K562 (cell line): Measurements from ENCODE around the gene NLRP6. TPM values are rescaled to one million over a fixed set of nuclear protein-coding genes. Genes with fewer than 3 reads are reported as not detected.

ENCODE experiments used
- BDP1 ChIP-seq: IDR thresholded peaks from 3 replicates; pipeline ENCODE4 v1.6.1; 2011; ENCODE audit not compliant: insufficient read length, insufficient read depth
- CHD7 ChIP-seq: fragments of 200-600 bp; sonication (generic); IDR thresholded peaks from one replicate; pipeline ENCODE4 v1.6.1; 2012; ENCODE audit warnings: mild to moderate bottlenecking, low read depth, low read length, inconsistent platforms
- HDGF ChIP-seq: fragments of 450-650 bp; IDR thresholded peaks from 2 replicates; pipeline ENCODE4 v1.6.1; 2016
- HINFP ChIP-seq: fragments of 450-650 bp; conservative IDR thresholded peaks from 2 replicates; pipeline ENCODE4 v1.6.1; 2016; ENCODE audit warnings: missing genetic modification characterization, low read depth, mild to moderate bottlenecking, control low read depth, missing compliant biosample characterization
- ILK ChIP-seq: fragments of 450-650 bp; IDR thresholded peaks from 2 replicates; pipeline ENCODE4 v1.6.1; 2016; ENCODE audit warnings: missing genetic modification characterization, low read depth, mild to moderate bottlenecking, missing compliant biosample characterization, moderate library complexity, borderline replicate concordance
- NR1H2 ChIP-seq: sonication (generic); formaldehyde crosslinking; IDR thresholded peaks from 2 replicates; pipeline ENCODE4 v1.4.0; 2020; ENCODE audit warnings: mild to moderate bottlenecking, missing genetic modification reagents
- PYGO2 ChIP-seq: fragments of 450-650 bp; IDR thresholded peaks from 2 replicates; pipeline ENCODE4 v1.6.1; 2016; ENCODE audit warnings: mild to moderate bottlenecking, missing genetic modification characterization, moderate library complexity, missing compliant biosample characterization
- TFAM ChIP-seq: fragments of 250-450 bp; sonication (Bioruptor Pico); conservative IDR thresholded peaks from 2 replicates; pipeline ENCODE4 v1.5.0; 2021; ENCODE audit warnings: mild to moderate bottlenecking, moderate library complexity
- ZNF146 ChIP-seq: IDR thresholded peaks from one replicate; pipeline ENCODE4 v1.6.1; 2018; ENCODE audit warnings: missing compliant biosample characterization; ENCODE audit not compliant: unreplicated experiment
- ZNF280B ChIP-seq: fragments of 250-450 bp; sonication (Bioruptor Pico); IDR thresholded peaks from 2 replicates; pipeline ENCODE4 v1.5.1; 2021; ENCODE audit warnings: mild to moderate bottlenecking
- ZNF586 ChIP-seq: fragments of 450-650 bp; formaldehyde crosslinking; conservative IDR thresholded peaks from 2 replicates; pipeline ENCODE4 v1.4.0; 2020; ENCODE audit warnings: mild to moderate bottlenecking, moderate library complexity
- ZNF644 ChIP-seq: fragments of 200-800 bp; sonication (Bioruptor generic); IDR thresholded peaks from 2 replicates; pipeline ENCODE4 v1.6.1; 2016; ENCODE audit warnings: low read depth, missing genetic modification characterization, missing compliant biosample characterization
- polyA plus RNA-seq, 8 experiments: library from polyadenylated mRNA; depleted of rRNA in 4 of 8; stranded (reverse) in 5 of 8; unstranded in 3 of 8; fragments of >200 nt; fragmentation: Nextera tagmentation in 2 of 8; fragmentation: Illumina TruSeq in 1 of 8; extraction: Ambion mirVana in 2 of 8; extraction: Trizol in 1 of 8; gene quantifications; 2 replicates each; pipeline versions ENCODE4 v1.2.1 to v1.2.3, GENCODE V29; 2011 to 2014; ENCODE audit warnings: inconsistent platforms in 1 of 8, missing spikeins in 1 of 8
- total RNA-seq, 7 experiments: library from RNA; depleted of rRNA in 6 of 7; stranded (reverse); fragments of >200 nt in 6 of 7; fragmentation: Illumina TruSeq in 2 of 7; extraction: Trizol in 2 of 7; gene quantifications; 2 replicates each; pipeline versions ENCODE4 v1.2.1 to v1.2.3, GENCODE V29; 2011 to 2021; ENCODE audit warnings: low replicate concordance in 1 of 7

Gene NLRP6
- total and polyA plus RNA-seq, 9 of the 15 experiments (the other 6 are each of a cell fraction or from before 2014, with no cell fraction given): 0.03 to 0.18 (median 0.15) TPM; not detected in 5

GRCh38 chr11:312092-312816 is 34.0 kb downstream of the NLRP6 start (continued):
- TF ChIP-seq CHD7 (no peak), HINFP (tag) (no peak), HDGF (0 out of 2 replicates have a peak, but pooled peaks have one; percentile 32), ZNF146 (CRISPR knock-in tag) (no peak), ILK (no peak), BDP1 (no peak), ZNF644 (tag) (no peak), PYGO2 (tag) (no peak), ZNF586 (CRISPR knock-in tag) (no peak), TFAM (no peak), ZNF280B (no peak), NR1H2 (CRISPR knock-in tag) (no peak)
